ENCODE measurements around the gene EMSY. TPM values are rescaled to one million over a fixed set of nuclear protein-coding genes. Genes with fewer than 3 reads are reported as not detected.

The EMSY gene
- total and polyA plus RNA-seq, 9 of the 15 experiments (the other 6 are each of a cell fraction or from before 2014, with no cell fraction given), result 12.7 to 25.4 (median 17.9) TPM

- Histone ChIP-seq H3K9ac (ENCODE audit: insufficient read depth in 1 of 2, low read depth in 2 of 2, low read length in 2 of 2) (no peak overlapping the region), H3K27ac (ENCODE audit: extremely low read depth, low read depth, low read length) (no peak overlapping the region), H4K20me1 (replicated peaks; ENCODE audit: control insufficient read depth, insufficient read depth, low read length) (no peaks in the 10 kb centered on the region), H3K79me2 (ENCODE audit: control insufficient read depth, insufficient read depth, low read length) (no peaks in the 10 kb centered on the region), H3K4me2 (ENCODE audit: insufficient read depth, low read length) (no peak overlapping the region), H3K9me1 (ENCODE audit: control insufficient read depth, insufficient read depth, low read length) (no peaks in the 10 kb centered on the region), H3K9me3 (replicated peaks; ENCODE audit: control insufficient read depth, insufficient read depth, low read depth, low read length) (no peaks in the 10 kb centered on the region), H3K4me3 (no peak overlapping the region), H2AFZ (ENCODE audit: low read depth, low read length) (peak overlapping the region; percentile 41), H3K27me3 (ENCODE audit: control insufficient read depth in 2 of 2, insufficient read depth in 2 of 2, low read length in 2 of 2) (peaks cover 0 to 18% of the 10 kb centered on the region in 2 experiments; a peak in 2 of 5 replicates), H3K36me3 (ENCODE audit: control insufficient read depth, insufficient read depth, low read length) (no peaks in the 10 kb centered on the region), H3K4me1 (replicated peaks in 1 of 2; ENCODE audit: control insufficient read depth in 2 of 2, insufficient read depth in 2 of 2, low read length in 2 of 2) (peaks cover 0 to 9% of the 10 kb centered on the region in 2 experiments; a peak in 1 of 5 replicates)
- FAIRE-seq (no peak), ATAC-seq (peak; percentile 77), DNase-seq (ENCODE audit: extremely low read depth in 1 of 4, low spot score in 3 of 4) (peak in 2 of 4 experiments; percentile 9 to 20)
- ChIA-PET CTCF (ENCODE audit: low intra/inter-chr PET ratio) (no interaction called here), POLR2A (interaction anchor here (0.6 to 1.1 kb wide), 3 partner anchors 10 to 184 kb away, joined by 3 to 4 read pairs (median 3); no protein-coding TSS in a partner anchor)
- in situ Hi-C loops (cut with MboI), result no loop called here
- intact Hi-C loops (cut with micrococcal nuclease), result no loop called here
- BruUV-seq (replicated peaks), result no TSS peak
- TF ChIP-seq, protein P1, sequence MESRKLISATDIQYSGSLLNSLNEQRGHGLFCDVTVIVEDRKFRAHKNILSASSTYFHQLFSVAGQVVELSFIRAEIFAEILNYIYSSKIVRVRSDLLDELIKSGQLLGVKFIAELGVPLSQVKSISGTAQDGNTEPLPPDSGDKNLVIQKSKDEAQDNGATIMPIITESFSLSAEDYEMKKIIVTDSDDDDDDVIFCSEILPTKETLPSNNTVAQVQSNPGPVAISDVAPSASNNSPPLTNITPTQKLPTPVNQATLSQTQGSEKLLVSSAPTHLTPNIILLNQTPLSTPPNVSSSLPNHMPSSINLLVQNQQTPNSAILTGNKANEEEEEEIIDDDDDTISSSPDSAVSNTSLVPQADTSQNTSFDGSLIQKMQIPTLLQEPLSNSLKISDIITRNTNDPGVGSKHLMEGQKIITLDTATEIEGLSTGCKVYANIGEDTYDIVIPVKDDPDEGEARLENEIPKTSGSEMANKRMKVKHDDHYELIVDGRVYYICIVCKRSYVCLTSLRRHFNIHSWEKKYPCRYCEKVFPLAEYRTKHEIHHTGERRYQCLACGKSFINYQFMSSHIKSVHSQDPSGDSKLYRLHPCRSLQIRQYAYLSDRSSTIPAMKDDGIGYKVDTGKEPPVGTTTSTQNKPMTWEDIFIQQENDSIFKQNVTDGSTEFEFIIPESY (CRISPR knock-in tag; IDR thresholded peaks at IDR 0.05), result peak; percentile 94
- TF ChIP-seq ZBTB40 (IDR thresholded peaks at IDR 0.05) (peak; percentile 86), ZBTB40 (CRISPR knock-in tag; IDR thresholded peaks at IDR 0.05) (peak; percentile 86), SREBF2 (CRISPR knock-in tag; IDR thresholded peaks at IDR 0.05) (no peak)
- WGBS (ENCODE audit: insufficient coverage, low coverage, missing lambda C conversion rate), result 39% methylated on average over 23 of the region's 25 CpGs
Measured at GRCh38 chr11:76588455-76589325, 143.9 kb downstream of the EMSY start.

Data from K562 (cell line).